HG03139 (cell line): Measurements from ENCODE around the gene BTG1.
A peak's percentile ranks its signal among the peaks of the same experiment; 100 is the strongest.

ENCODE experiments used
- ATAC-seq: cut with Tn5 transposase; IDR thresholded peaks from one replicate; pipeline ENCODE4 v1.9.1; 2021; ENCODE audit not compliant: unreplicated experiment

The BTG1 gene

DNA sequence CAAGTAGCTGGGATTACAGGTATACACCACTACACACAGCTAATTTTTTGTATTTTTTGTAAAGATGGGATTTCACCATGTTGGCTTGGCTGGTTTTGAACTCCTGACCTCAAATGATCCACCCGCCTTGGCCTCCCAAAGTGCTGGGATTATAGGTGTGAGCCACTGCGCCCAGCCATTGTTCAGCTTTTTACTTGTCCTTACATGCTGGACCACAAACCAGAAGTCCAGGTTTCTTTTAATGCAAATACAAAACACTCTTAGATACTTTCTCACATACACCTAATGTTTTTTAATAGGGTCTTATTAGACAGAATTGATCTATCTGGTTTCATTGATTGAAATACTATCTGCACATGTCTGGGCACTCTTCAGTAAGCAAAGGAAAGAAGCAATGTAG, 40.5 kb downstream of the BTG1 start:
- no peak for ATAC-seq

DNA sequence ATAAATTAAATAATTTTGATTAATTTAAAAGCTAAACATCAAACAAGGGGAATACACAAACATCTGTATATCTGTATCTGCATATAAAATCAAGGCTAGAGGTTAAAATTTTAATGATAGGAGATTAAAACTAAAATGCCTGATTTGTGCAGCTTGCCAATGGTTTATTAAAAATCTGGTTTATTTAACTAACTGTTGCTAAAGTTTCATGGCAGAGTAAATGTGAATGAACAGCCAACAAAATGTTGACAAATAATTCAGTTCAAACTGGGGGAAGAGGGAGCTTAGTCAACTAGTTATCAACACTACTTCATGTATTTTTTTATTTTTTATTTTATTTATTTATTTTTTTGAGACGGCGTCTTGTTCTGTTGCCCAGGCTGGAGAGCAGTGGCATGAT, 43.0 kb downstream of the BTG1 start:
- no peak for ATAC-seq

DNA sequence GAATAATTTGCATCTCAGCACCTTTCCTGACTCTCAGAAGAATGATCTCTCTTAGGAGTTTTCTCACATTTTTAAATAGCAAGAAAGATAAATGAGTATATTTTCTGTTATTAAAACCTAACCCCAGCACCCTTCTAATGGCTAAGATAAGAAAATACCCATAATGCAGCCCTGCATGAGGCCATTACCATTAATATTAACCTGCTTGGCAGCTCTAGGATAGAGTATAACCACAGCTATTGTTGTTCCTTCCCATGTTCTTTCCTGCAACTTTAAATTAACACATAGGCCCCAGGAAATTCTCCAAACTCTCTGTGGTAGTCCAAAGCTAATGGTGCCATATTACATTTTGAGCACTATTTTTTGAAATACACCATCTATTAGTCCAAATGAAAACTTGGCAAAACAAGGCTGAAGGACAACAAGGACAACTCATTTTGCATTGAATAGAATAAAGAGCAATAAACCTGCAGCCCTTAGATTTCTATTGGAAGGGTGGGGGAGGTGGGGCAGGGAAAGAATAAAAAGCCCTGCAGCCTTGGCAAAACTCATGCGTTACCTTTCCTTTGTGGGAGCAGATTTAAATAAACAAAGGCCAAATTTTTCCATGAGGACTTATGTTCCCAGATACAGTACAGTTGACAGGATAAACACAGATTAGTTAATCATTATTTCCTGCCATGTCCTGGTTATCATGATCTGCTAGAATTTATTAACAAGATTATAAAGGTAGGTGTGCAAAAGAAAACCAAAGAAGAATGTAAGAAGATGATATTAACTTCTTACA, 46.9 kb downstream of the BTG1 start:
- ATAC-seq: no peak

DNA sequence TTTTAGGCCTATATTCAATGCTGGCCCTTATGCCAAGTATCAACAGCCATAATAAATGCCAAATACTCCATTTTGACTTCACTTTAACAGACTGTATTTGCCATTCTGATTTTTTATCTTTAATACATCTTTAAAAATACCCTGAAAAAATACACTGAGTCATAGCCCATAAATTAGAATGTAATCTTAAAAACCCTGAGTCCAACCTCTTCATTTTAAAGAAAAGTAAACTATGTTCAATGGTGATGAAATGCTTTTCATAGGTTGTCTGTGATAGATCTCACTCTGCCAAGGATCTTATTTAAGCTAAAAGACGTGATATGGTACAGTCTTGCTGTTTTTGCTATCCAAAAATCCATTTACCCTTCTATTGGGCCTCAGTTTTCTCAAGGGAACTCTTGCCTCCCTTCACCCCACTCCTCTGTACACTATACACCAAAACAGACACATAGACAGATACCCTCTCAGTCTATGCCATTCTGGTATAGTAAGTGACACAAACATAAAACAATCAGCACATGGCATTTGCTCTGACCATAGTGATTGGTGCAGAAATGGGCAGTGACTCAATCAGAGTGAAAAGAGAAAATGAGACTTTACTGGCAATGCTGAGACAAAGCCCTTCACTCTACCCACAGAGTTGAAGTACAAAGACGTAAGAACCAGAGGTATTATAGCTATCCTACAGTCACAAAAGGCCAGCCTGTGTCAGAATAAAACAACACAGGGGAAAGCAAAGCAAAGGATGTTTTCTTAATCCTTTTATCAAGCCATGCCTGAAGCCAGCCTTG, 49.1 kb downstream of the BTG1 start:
- ATAC-seq: no peak

DNA sequence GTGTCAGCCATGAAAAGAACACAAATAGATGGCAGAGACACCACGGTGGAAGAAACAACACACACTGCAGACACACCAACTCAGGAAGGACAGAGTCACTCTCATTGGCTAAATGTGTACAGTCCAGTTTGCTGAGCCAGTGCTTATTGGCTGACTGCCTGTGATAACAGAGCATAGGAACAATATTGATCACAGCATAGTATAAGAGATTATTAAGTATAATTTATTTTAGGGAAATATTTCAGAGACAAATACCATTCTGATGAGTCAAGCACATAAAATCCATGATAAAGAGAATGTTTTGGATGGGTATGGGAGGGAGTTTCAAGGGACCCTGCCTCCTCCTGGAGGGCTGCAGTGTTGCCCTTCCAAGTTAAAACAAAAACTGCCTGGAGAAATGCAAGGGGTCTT, 50.9 kb downstream of the BTG1 start:
- ATAC-seq: peak; percentile 32

DNA sequence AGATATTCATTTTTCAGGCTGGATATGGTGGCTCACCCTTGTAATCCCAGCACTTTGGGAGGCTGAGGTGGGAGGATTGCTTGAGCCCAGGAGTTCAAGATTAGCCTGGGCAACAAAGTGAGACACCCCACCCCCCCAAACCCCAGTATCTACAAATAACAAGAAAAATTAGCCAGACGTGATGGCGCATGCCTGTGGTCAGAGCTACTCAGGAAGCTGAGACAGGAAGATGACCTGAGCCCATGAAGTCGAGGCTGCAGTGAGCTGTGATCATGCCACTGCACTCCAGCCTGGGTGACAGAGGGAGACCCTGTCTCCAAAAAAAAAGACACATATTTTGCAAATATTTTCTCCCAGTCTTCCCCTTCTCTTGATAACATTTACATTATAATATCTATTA, 51.3 kb downstream of the BTG1 start:
- peak; percentile 93 for ATAC-seq
